GM13977 (cell line): ENCODE measurements around the gene MAP4K1.
A peak's percentile ranks its signal among the peaks of the same experiment; 100 is the strongest.

Experiments
- DNase-seq: peaks from one replicate; pipeline ENCODE4 v3.0.0; 2012; ENCODE audit warnings: low spot score
- in situ Hi-C: fragments of 300-500 bp; cut with MboI; formaldehyde crosslinking; loops from one replicate; pipeline ENCODE4 v1.12.0; 2022; ENCODE audit warnings: low sequenced_read_pairs, low pct_unique_long_range_greater_than_20kb, mixed read lengths, inconsistent platforms; ENCODE audit not compliant: unreplicated experiment
- TF ChIP-seq, protein P1 (sequence below): IDR thresholded peaks from 2 replicates; pipeline ENCODE4 v1.5.1; 2012; ENCODE audit warnings: mild to moderate bottlenecking, control low read depth; ENCODE audit not compliant: insufficient read depth; ENCODE audit errors: extremely low read depth, missing control alignments

The MAP4K1 gene

DNA sequence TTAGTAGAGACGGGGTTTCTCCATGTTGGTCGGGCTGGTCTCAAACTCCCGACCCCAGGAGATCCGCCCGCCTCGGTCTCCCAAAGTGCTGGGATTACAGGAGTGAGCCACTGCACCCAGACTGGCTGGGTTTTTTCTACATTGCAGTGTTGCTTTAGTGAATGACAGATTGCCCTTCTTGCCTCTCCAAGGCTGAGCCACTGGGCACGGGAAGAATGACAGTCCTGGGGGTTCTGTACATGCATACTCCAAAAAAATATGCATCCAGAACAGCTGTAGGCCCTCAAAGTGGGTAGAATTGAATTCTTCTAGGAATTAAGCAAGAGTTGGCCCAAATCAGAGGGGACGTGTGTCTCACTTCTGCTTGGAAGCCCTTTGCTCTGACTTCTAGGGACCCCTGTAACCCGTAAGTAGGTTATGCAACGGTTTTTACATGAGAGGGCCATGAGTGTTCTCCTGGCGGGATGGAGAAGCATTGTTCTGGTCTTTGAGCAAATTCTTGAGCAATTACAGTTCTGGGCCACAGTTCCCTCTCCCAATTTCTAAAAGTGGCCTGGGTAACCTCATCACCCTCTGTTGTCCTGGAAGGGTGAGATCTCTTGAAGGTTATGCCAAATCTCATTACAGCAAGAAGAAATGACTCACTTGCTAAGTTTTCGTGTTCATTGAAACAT, 33.3 kb upstream of the MAP4K1 start:
- DNase-seq, result no peak
- TF ChIP-seq, protein P1, sequence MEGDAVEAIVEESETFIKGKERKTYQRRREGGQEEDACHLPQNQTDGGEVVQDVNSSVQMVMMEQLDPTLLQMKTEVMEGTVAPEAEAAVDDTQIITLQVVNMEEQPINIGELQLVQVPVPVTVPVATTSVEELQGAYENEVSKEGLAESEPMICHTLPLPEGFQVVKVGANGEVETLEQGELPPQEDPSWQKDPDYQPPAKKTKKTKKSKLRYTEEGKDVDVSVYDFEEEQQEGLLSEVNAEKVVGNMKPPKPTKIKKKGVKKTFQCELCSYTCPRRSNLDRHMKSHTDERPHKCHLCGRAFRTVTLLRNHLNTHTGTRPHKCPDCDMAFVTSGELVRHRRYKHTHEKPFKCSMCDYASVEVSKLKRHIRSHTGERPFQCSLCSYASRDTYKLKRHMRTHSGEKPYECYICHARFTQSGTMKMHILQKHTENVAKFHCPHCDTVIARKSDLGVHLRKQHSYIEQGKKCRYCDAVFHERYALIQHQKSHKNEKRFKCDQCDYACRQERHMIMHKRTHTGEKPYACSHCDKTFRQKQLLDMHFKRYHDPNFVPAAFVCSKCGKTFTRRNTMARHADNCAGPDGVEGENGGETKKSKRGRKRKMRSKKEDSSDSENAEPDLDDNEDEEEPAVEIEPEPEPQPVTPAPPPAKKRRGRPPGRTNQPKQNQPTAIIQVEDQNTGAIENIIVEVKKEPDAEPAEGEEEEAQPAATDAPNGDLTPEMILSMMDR, result no peak
- in situ Hi-C loops, result no loop called here

DNA sequence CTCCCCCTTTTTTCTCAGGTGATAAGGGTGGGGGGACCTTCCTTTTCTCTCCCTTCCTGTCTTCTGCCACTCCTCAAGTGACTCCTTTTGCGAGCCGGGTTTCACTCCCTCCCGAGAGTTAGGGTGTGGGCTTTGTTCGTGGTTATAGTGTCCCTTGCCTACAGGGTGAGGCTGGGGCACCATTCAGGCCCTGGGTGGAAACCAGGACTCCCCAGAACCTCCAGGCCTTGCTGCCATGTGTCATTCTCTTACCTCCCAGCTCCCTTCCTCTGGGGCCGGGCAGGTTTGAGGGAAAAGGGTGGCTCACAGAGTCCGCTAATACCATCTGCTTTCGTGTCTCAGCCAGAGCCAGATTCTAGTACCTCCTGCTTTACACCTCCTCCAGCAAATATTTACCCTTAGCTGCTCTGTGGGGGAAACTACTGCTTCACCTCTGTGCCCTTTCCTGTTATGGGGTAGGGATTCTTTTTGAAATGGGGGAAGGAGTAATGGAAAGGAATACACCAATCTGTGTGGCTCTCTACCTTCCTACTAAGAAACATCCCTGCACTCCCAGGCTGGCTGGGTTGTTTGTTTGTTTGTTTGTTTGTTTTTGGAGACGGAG, 32.5 kb upstream of the MAP4K1 start:
- in situ Hi-C loops, result no loop called here
- TF ChIP-seq, protein P1, result no peak
- no peak for DNase-seq

DNA sequence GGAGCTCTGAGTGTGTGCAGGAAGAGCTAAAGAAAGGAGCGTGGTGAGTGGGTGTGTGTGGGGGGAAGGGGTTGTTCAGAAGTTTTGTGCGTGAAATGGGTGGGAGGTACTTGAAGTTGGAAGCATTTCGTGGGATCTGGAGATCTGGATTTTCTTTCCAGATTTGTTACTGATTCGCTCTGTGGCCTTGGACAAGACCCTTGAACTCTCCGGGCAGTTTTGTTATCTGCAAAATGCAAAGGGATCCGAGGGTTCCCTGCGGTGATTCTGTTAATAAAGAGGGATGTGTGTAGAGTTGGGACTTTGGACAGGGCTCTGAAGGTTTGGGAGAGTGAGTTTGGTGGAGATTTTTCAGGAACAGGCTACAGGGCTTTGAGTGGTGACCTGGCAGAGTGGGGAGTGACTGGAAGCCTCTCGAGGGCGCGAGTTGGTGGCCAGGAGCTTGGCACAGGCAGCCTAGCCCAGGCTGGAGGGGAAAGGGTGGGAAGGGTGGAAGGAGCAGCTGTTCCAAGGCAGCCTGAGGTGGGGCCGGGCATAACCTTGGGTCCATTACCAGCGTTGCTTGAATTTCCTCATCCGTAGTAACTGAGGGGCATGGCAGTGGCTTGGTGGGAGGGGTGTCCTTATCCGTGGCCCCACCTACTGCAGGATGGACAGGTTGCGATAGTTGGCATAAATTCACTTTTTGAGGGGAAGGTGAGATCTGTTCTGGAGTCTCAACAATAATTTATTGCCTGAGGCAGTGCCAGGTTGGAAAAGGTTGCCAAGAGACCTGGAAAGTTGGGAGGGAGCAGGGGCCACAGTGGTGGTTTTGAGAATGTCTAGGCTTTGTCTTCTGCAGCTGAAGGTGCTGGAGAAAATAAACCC, 31.8 kb upstream of the MAP4K1 start:
- in situ Hi-C loops, result no loop called here
- TF ChIP-seq, protein P1, result no peak
- no peak for DNase-seq

GRCh38 chr19:38648769-38649304, 31.1 kb upstream of the MAP4K1 start:
- no peak for DNase-seq
- TF ChIP-seq, protein P1, result no peak
- in situ Hi-C loops, result no loop called here

- DNase-seq, result no peak
- in situ Hi-C loops, result no loop called here
- TF ChIP-seq, protein P1, result no peak
These were observed 30.4 kb upstream of the MAP4K1 start for GRCh38 chr19:38647966-38648768.

DNA sequence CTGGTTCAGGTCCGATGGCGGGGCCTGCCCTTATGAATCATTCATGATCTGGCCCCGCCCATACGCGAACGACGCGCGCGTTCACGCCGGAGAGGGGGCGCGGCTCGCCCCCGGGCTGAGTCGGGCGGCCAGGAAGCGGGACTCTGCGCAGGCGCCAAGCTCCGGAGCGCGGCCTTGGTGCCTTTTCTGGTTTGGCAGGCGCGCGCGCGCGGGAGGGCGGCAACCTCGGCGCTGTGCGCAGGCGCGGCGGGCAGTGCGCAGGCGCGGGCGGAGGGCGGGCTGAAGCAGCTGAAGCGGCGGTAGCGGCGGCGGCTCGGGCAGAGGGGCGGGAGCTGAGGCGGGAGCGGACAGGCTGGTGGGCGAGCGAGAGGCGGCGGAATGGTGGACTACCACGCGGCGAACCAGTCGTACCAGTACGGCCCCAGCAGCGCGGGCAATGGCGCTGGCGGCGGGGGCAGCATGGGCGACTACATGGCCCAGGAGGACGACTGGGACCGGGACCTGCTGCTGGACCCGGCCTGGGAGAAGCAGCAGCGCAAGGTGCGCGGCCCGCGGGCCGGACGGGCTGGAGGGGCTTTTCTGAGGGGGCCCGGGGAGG, 29.7 kb upstream of the MAP4K1 start, which contains the start of gene ACTN4:
Gene ACTN4, plus strand, starts transcription at position 282 of the 598 bp plus-strand sequence. Its CDS starts 97 bp downstream, at position 379.
- TF ChIP-seq, protein P1, result no peak
- in situ Hi-C loops, result no loop called here
- peak; percentile 99 for DNase-seq
